Glutamatergic neuron (in vitro differentiated cells): ENCODE results near the gene LENG8. TPM values are rescaled to one million over a fixed set of nuclear protein-coding genes. Genes with fewer than 3 reads are reported as not detected.

Source experiments
- DNase-seq: peaks from one replicate; pipeline ENCODE4 v3.0.0; 2022
- H3K27ac Mint-ChIP-seq: one replicate; pipeline ENCODE4 v1.8.0; 2020; ENCODE audit warnings: mild to moderate bottlenecking, mixed read lengths, inconsistent platforms; ENCODE audit not compliant: unreplicated experiment
- H3K27me3 Mint-ChIP-seq: one replicate; pipeline ENCODE4 v1.8.0; 2020; ENCODE audit warnings: mild to moderate bottlenecking, moderate library complexity, mixed read lengths, inconsistent platforms; ENCODE audit not compliant: unreplicated experiment
- H3K36me3 Mint-ChIP-seq: one replicate; pipeline ENCODE4 v1.8.0; 2020; ENCODE audit warnings: mild to moderate bottlenecking, mixed read lengths, inconsistent platforms; ENCODE audit not compliant: unreplicated experiment
- H3K4me1 Mint-ChIP-seq: one replicate; pipeline ENCODE4 v1.8.0; 2020; ENCODE audit warnings: mild to moderate bottlenecking, low read depth, mixed read lengths, inconsistent platforms; ENCODE audit not compliant: unreplicated experiment
- H3K4me3 Mint-ChIP-seq: one replicate; pipeline ENCODE4 v1.8.0; 2020; ENCODE audit warnings: mild to moderate bottlenecking, mixed read lengths, inconsistent platforms; ENCODE audit not compliant: unreplicated experiment
- H3K9me3 Mint-ChIP-seq: one replicate; pipeline ENCODE4 v1.8.0; 2020; ENCODE audit warnings: mild to moderate bottlenecking, moderate library complexity, mixed read lengths, inconsistent platforms; ENCODE audit not compliant: unreplicated experiment
- CTCF ChIP-seq: fragments of 200-600 bp; sonication (generic); IDR thresholded peaks from one replicate; pipeline ENCODE4 v1.5.0; 2021; ENCODE audit not compliant: partially characterized antibody, unreplicated experiment
- total RNA-seq: library from RNA; stranded (reverse); fragmentation: NEBNext Ultra II Directional; extraction: Animal tissue kit (Norgen Biotek cat#: 25700); gene quantifications from one replicate; pipeline ENCODE4 v1.2.1, GENCODE V29; 2021; ENCODE audit not compliant: unreplicated experiment

Gene LENG8
- total RNA-seq, 1 donor from 2014 or later: 278 TPM

GRCh38 chr19:54470991-54471782 is 22.2 kb downstream of the LENG8 start:
- Mint-ChIP-seq H3K27ac (no peak overlapping the region), H3K36me3 (no peaks in the 10 kb centered on the region), H3K4me3 (peak overlapping the region; percentile 54), H3K27me3 (peaks cover 18% of the 10 kb centered on the region), H3K9me3 (peaks cover 2% of the 10 kb centered on the region), H3K4me1 (no peaks in the 10 kb centered on the region)
- TF ChIP-seq CTCF: no peak
- no peak for DNase-seq

GRCh38 chr19:54473071-54473891 is 24.3 kb downstream of the LENG8 start, which contains the start of gene CDC42EP5:
Gene CDC42EP5, minus strand, starts transcription at chr19:54473296. Its CDS starts 7,749 bp downstream, at chr19:54465547.
- Mint-ChIP-seq H3K9me3 (peaks cover 2% of the 10 kb centered on the region), H3K27ac (no peak within 1 kb of the TSS), H3K4me3 (no peak within 1 kb of the TSS), H3K36me3 (no peaks in the 10 kb centered on the region), H3K27me3 (peaks cover 16% of the 10 kb centered on the region), H3K4me1 (no peaks in the 10 kb centered on the region)
- no peak for DNase-seq
- no peak for TF ChIP-seq CTCF

- no peak for TF ChIP-seq CTCF
- no peaks in the 10 kb centered on the region for H3K9me3 Mint-ChIP-seq
- no peak overlapping the region for H3K4me3 Mint-ChIP-seq
- no peak overlapping the region for H3K27ac Mint-ChIP-seq
- DNase-seq: no peak
- peaks cover 14% of the 10 kb centered on the region for H3K27me3 Mint-ChIP-seq
- H3K4me1 Mint-ChIP-seq: no peaks in the 10 kb centered on the region
- no peaks in the 10 kb centered on the region for H3K36me3 Mint-ChIP-seq
Measured at GRCh38 chr19:54473892-54474372, 24.9 kb downstream of the LENG8 start.

- no peaks in the 10 kb centered on the region for H3K9me3 Mint-ChIP-seq
- no peak overlapping the region for H3K4me3 Mint-ChIP-seq
- DNase-seq: no peak
- no peak overlapping the region for H3K27ac Mint-ChIP-seq
- H3K27me3 Mint-ChIP-seq: peaks cover 9% of the 10 kb centered on the region
- TF ChIP-seq CTCF: no peak
- no peaks in the 10 kb centered on the region for H3K4me1 Mint-ChIP-seq
- H3K36me3 Mint-ChIP-seq: no peaks in the 10 kb centered on the region
Measured at GRCh38 chr19:54475706-54476105, 26.7 kb downstream of the LENG8 start.
